DOHH2 (cell line): ENCODE results near the gene KIF26B.

Experiments
- EZH2phosphoT487 ChIP-seq: fragments of 200-600 bp; sonication (generic); IDR thresholded peaks from 2 replicates; pipeline ENCODE4 v1.6.1; 2017; ENCODE audit warnings: borderline replicate concordance, mild to moderate bottlenecking, antibody characterized with exemption, low read length, moderate library complexity, mixed read lengths
- TF ChIP-seq, protein P1 (sequence below): fragments of 200-600 bp; sonication (generic); IDR thresholded peaks from one replicate; pipeline ENCODE4 v1.5.1; 2014; ENCODE audit warnings: antibody characterized with exemption, mild to moderate bottlenecking, low read depth, low read length; ENCODE audit not compliant: poor library complexity, severe bottlenecking

DNA sequence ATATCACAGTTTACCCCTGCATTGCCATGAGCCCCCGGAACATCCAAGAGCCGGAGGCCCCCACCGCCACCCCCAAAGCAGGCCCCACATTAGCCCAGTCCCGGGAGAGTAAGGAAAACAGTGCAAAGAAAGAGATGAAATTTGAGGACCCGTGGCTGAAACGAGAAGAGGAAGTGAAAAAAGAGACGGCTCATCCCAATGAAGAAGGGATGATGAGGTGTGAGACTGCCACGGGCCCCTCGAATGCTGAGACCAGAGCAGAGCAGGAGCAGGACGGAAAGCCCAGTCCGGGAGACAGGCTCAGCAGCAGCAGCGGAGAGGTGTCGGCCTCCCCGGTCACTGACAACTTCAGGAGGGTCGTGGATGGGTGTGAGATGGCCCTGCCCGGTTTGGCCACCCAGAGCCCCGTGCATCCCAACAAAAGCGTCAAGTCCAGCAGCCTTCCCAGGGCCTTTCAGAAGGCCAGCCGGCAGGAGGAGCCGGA, 532.4 kb downstream of the KIF26B start:
- TF ChIP-seq, protein P1, sequence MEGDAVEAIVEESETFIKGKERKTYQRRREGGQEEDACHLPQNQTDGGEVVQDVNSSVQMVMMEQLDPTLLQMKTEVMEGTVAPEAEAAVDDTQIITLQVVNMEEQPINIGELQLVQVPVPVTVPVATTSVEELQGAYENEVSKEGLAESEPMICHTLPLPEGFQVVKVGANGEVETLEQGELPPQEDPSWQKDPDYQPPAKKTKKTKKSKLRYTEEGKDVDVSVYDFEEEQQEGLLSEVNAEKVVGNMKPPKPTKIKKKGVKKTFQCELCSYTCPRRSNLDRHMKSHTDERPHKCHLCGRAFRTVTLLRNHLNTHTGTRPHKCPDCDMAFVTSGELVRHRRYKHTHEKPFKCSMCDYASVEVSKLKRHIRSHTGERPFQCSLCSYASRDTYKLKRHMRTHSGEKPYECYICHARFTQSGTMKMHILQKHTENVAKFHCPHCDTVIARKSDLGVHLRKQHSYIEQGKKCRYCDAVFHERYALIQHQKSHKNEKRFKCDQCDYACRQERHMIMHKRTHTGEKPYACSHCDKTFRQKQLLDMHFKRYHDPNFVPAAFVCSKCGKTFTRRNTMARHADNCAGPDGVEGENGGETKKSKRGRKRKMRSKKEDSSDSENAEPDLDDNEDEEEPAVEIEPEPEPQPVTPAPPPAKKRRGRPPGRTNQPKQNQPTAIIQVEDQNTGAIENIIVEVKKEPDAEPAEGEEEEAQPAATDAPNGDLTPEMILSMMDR: no peak
- no peak for TF ChIP-seq EZH2phosphoT487
